Fibroblast of lung (primary cell): ENCODE results near the gene ARL4D.

Experiments
- EZH2 ChIP-seq: IDR thresholded peaks from 2 replicates; pipeline ENCODE4 v1.5.1; 2012; ENCODE audit warnings: low read length, control low read depth, mild to moderate bottlenecking; ENCODE audit errors: missing control alignments
- TF ChIP-seq, protein P1 (sequence below), 2 donors: IDR thresholded peaks in 1 of 2; conservative IDR thresholded peaks in 1 of 2; 1 replicate in 1 of 2; 2 replicates in 1 of 2; pipeline ENCODE4 v1.5.1; 2011 to 2012; ENCODE audit warnings: low read length in 2 of 2, control low read depth in 1 of 2, inconsistent platforms in 1 of 2, low read depth in 1 of 2, mild to moderate bottlenecking in 1 of 2

DNA sequence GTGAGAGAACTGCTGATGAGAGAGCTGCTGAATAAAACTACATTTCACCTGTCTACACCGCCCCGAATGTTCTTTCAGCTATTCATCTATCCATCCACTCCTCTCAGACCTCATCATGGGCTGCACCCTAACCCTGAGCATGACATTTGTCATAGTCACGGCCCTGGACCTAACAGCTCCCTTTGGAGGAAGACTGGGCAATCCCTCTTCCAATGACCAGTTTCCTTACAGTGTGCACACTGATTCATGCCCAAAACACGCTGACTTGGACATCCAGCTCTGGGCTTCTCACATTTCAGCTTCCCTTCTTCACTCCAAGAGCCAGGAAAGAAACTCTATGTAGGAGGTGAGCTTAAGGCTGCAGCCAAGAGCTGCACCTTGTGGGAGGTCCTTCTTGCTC is 41.8 kb upstream of the ARL4D start:
- TF ChIP-seq, protein P1, sequence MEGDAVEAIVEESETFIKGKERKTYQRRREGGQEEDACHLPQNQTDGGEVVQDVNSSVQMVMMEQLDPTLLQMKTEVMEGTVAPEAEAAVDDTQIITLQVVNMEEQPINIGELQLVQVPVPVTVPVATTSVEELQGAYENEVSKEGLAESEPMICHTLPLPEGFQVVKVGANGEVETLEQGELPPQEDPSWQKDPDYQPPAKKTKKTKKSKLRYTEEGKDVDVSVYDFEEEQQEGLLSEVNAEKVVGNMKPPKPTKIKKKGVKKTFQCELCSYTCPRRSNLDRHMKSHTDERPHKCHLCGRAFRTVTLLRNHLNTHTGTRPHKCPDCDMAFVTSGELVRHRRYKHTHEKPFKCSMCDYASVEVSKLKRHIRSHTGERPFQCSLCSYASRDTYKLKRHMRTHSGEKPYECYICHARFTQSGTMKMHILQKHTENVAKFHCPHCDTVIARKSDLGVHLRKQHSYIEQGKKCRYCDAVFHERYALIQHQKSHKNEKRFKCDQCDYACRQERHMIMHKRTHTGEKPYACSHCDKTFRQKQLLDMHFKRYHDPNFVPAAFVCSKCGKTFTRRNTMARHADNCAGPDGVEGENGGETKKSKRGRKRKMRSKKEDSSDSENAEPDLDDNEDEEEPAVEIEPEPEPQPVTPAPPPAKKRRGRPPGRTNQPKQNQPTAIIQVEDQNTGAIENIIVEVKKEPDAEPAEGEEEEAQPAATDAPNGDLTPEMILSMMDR (conservative IDR thresholded peaks at IDR 0.05 in 1 of 2, IDR thresholded peaks at IDR 0.05 in 1 of 2; ENCODE audit: low read depth in 1 of 2, low read length in 2 of 2), result no peak
- TF ChIP-seq EZH2, result no peak
